NCI-H510A treated with DMSO at 0.1 percent for 48 hours (cell line): ENCODE results near the gene TRIP6.

ENCODE experiments used
- DNase-seq: peaks from one replicate; lab custom pipeline; 2025; lab: John Stamatoyannopoulos, UW

TRIP6 gene, protein sequence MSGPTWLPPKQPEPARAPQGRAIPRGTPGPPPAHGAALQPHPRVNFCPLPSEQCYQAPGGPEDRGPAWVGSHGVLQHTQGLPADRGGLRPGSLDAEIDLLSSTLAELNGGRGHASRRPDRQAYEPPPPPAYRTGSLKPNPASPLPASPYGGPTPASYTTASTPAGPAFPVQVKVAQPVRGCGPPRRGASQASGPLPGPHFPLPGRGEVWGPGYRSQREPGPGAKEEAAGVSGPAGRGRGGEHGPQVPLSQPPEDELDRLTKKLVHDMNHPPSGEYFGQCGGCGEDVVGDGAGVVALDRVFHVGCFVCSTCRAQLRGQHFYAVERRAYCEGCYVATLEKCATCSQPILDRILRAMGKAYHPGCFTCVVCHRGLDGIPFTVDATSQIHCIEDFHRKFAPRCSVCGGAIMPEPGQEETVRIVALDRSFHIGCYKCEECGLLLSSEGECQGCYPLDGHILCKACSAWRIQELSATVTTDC

GRCh38 chr7:100867040-100867775 lies at the start of gene TRIP6:
TRIP6 (plus strand) TSS chr7:100867387; CDS start chr7:100867498, 111 bp downstream.
- DNase-seq: no peak

DNA sequence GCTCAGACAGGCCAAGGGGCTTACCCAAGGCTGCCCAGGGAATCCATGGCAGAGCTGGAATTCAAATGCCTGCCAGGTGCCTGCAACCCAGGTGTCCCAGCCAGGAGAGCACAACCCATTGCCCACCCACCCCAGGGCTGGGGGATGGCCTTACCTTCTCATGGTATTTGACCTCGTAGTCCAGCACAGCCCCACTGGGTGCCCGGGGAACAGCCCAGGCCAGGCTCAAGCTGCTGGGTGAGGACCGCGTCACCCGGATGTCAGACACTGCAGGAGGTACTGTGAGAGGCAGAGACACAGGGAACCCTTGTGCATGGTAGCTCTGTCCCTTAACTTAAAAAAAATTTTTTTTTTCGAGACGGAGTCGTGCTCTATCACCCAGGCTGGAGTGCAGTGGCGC lies 48.8 kb upstream of the TRIP6 start:
- DNase-seq: no peak

GRCh38 chr7:100818825-100819224 lies 48.4 kb upstream of the TRIP6 start:
- no peak for DNase-seq

- no peak for DNase-seq
Measured at GRCh38 chr7:100819586-100819985, 47.6 kb upstream of the TRIP6 start.

- DNase-seq: no peak
Measured at GRCh38 chr7:100822236-100823139, 44.7 kb upstream of the TRIP6 start.

DNA sequence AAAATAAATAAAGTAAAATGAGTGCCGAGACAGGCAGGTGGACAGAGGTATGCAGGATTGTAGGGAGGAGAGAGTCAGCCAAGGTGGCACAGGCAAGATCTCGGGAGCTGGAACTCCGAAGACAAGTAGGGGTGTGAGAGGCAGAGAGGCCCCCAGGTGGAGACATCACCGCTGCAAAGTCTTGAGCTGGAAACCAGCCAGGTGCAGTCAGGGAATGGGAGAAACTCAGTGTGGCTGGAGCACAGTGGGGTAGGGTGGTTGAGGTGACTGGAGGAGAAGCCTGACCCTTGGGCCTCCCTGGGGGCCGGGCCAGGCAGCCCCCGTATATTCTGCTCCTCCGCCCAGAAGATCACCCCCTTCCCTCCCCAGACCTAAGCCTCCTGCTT lies 44.1 kb upstream of the TRIP6 start:
- no peak for DNase-seq

GRCh38 chr7:100823534-100823933 lies 43.7 kb upstream of the TRIP6 start:
- no peak for DNase-seq

GRCh38 chr7:100824499-100825214 lies 42.5 kb upstream of the TRIP6 start:
- no peak for DNase-seq

DNA sequence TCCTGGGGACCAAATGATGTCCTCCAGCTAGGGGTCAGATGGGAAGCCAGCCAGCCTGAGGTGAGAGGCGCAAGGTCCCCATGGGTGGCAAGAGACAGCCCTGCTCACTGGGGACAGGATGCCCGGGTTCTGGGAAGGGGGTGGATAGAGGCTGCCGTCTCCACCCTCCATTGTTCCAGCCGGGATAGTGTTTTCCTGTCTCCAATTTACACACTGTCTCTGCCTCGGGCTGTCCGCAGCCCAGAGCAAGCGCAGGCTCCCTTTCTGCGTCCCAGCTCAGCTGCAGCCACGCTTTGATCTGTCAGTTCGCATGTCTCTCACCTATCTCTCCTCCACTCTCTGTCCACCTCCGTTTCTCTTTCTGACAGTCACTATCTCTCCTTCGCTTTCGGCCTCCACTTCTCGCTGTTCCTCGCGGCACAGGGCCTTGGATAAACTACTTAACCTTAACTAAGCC lies 41.9 kb upstream of the TRIP6 start:
- no peak for DNase-seq

GRCh38 chr7:100825751-100826513 lies 41.3 kb upstream of the TRIP6 start:
- DNase-seq: no peak

GRCh38 chr7:100826514-100827329 lies 40.5 kb upstream of the TRIP6 start:
- no peak for DNase-seq

GRCh38 chr7:100827330-100828226 lies 39.6 kb upstream of the TRIP6 start, which contains the start of gene EPHB4:
EPHB4 (minus strand) TSS chr7:100827523; CDS start chr7:100827030, 493 bp downstream.
- DNase-seq: no peak

DNA sequence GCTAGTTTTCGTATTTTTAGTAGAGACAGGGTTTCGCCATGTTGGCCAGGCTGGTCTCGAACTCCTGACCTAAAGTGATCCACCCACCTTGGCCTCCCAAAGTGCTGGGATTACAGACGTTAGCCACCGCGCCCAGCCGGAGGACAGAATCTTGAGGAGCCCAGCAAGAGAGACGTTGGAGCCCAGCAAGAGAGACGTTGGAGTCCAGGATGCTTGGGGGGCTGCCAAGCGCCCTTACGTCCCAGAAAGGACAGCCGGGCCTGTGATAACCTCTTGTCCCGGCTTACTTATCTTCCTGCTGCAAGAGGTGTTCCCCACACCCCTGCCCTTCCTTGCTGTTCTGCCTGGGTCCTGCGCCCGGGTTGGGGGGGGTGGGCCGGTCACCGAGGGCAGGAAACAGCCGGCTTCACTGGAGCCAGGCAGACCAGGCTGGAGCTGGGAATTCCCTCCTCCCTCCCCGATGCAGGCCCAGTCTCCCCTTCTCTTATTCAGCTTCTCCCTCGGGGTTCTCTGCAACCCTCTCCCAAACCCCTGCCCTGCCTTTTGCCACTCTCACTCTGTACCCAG lies 38.0 kb upstream of the TRIP6 start:
- no peak for DNase-seq

DNA sequence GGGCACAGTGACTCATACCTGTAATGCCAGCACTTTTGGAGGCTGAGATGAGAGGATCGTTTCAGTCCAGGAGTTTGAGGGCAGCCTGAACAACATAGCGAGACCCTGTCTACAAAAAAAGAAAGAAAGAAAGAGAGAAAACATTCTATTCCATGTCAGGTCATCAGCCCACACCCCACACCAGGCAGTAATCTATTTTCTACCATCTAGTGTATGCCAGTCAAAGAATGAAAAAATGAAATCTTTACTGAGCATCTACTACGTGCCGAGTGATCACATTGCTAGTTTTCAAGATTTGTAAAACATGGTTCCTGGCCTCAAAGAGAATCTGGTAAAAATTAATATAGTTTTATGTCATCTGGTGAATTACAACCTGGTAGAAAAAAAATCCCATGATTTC lies 36.8 kb upstream of the TRIP6 start:
- DNase-seq: no peak

DNA sequence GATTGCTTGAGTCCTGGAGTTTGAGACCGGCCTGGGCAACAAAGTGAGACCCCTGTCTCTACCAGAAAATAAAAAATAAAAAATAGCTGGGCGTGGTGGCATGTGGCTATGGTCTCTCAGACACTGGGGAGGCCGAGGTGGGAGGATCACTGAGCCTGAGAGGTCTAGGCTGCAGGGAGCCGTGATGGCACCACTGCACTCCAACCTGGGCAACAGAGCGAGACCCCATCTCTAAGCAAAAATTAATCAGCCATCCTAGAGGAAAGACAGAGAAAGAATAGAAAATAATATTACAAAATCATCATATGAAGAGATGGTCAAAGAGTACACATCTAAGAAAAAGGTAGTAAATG lies 34.9 kb upstream of the TRIP6 start:
- DNase-seq: no peak

DNA sequence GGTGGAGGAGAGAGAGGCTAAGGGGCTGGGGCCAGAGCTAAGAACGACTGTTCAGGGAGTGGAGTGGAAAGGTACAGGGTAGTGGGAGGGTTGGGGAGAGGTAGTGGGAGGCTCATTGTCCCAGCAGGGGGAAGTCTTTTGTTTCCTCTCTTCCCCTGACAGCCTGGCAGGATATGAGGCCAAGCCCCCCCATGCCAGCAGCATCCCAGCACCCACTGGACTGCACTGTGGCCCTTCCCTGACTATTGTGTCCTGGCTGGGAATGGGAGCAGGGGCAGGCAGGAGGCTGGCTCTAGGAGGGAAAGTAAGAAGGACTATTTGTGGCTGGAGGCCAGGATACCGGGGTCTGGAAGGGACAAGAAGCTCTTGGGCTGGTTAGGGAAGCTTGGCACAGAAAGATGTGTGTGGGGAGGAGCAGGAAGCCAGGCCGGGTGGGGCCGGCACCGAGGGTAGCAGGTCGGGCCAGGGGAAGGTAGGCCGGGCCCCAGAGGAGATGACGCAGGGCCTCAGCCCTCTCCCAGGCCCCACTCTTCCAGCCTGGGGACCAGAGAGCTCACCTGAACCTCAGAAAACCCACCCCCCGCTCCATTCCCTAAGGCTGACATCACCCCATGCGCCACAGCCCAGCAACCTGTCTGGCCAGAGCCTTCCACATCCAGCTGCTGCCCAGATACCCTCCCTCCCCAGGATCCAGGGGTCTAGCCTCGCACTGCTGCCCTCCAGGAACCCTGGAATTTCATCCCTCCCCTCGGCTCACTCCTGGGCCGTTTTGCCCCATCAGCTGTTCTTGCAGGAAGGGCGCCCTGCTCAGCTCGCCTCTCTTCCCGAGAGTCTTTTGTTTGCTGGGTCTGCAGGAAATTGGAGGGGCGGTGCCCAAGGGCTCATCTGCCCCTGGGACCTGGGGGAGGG lies 31.0 kb upstream of the TRIP6 start:
- no peak for DNase-seq

- no peak for DNase-seq
Measured at GRCh38 chr7:100836812-100837098, 30.4 kb upstream of the TRIP6 start.
